Subcutaneous adipose tissue (tissue), 4 donors: Measurements from ENCODE around the gene POLR2C. TPM values are rescaled to one million over a fixed set of nuclear protein-coding genes. Genes with fewer than 3 reads are reported as not detected.

Experiments used
- CTCF ChIP-seq: fragments of 450-650 bp; IDR thresholded peaks from one replicate; pipeline ENCODE4 v1.5.1; 2016; ENCODE audit warnings: low read depth, mild to moderate bottlenecking, control low read depth, antibody characterized with exemption, moderate library complexity
- total RNA-seq, 4 donors: library from RNA; depleted of rRNA; stranded (reverse); fragments of >200 nt; gene quantifications; one replicate each; pipeline ENCODE4 v1.1.0, GENCODE V29; 2016

Gene POLR2C
- total RNA-seq, 4 donors from 2014 or later: 66.9 to 77.7 (median 67.6) TPM

- no peak for TF ChIP-seq CTCF
These were observed 9.6 kb downstream of the POLR2C start for GRCh38 chr16:57471852-57472664.

GRCh38 chr16:57472665-57473060 lies 10.2 kb downstream of the POLR2C start:
- TF ChIP-seq CTCF: no peak

- TF ChIP-seq CTCF: no peak
These were observed 10.8 kb downstream of the POLR2C start for GRCh38 chr16:57473176-57473840.

GRCh38 chr16:57473906-57474305 lies 11.4 kb downstream of the POLR2C start:
- no peak for TF ChIP-seq CTCF

- no peak for TF ChIP-seq CTCF
These were observed 12.5 kb downstream of the POLR2C start for GRCh38 chr16:57474671-57475661.

- TF ChIP-seq CTCF: no peak
These were observed 13.3 kb downstream of the POLR2C start for GRCh38 chr16:57475711-57476339.
